Stomach (tissue), 4 donors: ENCODE results near the gene OTULINL.

Source experiments
- CTCF ChIP-seq, 7 experiments: fragments of 450-650 bp in 4 of 7; fragments of 200-600 bp in 3 of 7; sonication (generic) in 3 of 7; IDR thresholded peaks; one replicate each; pipeline ENCODE4 v1.5.1; 2016 to 2019; ENCODE audit warnings: antibody characterized with exemption in 7 of 7, control low read depth in 2 of 7, mild to moderate bottlenecking in 1 of 7
- EP300 ChIP-seq: sonication (generic); formaldehyde crosslinking; IDR thresholded peaks from one replicate; pipeline ENCODE4 v1.6.1; 2017; ENCODE audit warnings: antibody characterized with exemption
- POLR2AphosphoS5 ChIP-seq, 3 donors: sonication (generic); formaldehyde crosslinking; IDR thresholded peaks; one replicate each; pipeline ENCODE4 v1.6.1; 2016; ENCODE audit warnings: antibody characterized with exemption in 3 of 3

- TF ChIP-seq CTCF (IDR thresholded peaks at IDR 0.05) (no peak), EP300 (no peak), POLR2AphosphoS5 (IDR thresholded peaks at IDR 0.05) (no peak)
Measured at GRCh38 chr5:14607104-14607503, 25.5 kb downstream of the OTULINL start.
